ENCODE measurements around the gene OPCML. TPM values are rescaled to one million over a fixed set of nuclear protein-coding genes. Genes with fewer than 3 reads are reported as not detected.

Gene OPCML
- total RNA-seq, 1 experiment from 2014 or later = not detected

DNA sequence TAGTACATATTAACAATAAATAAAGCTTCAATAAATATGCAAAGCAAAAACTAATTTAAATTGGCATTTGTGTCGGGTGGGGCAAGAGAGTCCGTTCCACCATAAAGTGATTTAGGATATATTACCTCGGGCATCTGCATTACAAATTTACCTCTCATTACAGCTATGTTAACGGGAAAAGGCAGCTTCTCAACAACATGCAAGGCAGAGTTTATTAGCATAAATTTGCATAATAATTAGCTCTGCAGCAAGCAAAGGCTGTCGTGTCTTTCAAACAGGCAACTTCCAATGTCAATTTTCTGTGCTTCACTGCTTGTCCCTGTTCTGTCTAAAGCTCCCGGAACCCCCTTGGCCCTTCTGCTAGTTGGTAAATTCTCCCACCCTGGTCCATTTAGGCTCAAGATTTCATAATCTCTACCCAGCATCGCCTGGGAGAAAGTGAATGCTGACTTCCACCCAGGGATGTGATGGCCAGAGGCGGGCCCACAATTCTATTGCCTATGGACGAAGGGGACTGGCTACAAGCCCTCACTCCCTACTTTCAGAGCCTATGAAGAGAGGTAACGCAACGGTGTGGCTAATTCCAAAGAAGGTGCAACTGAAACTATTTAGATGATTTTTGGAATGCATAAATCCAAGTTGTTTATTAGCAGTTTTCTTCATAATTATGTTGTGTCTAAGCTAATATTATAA is 462.1 kb downstream of the OPCML start:
- DNase-seq = no peak
- H3K9me2 ChIP-seq (ENCODE audit: insufficient read depth) = no peaks in the 10 kb centered on the region
- H3K79me2 ChIP-seq (ENCODE audit: low read depth) = no peaks in the 10 kb centered on the region
- H3K27me3 ChIP-seq (ENCODE audit: insufficient read depth, low read depth) = peaks cover 26% of the 10 kb centered on the region
- no peaks in the 10 kb centered on the region for H3K4me1 ChIP-seq (replicated peaks; ENCODE audit: insufficient read depth)
- H3K36me3 ChIP-seq (ENCODE audit: low read depth) = no peaks in the 10 kb centered on the region
- H3F3A ChIP-seq (ENCODE audit: insufficient read depth, low read depth) = no peaks in the 10 kb centered on the region
- H3K4me2 ChIP-seq = no peak overlapping the region
- no peaks in the 10 kb centered on the region for H3K9me3 ChIP-seq (ENCODE audit: insufficient read depth, low read depth)
- no peak overlapping the region for H3K4me3 ChIP-seq
- no TSS peak for BruUV-seq (replicated peaks)
- H2AFZ ChIP-seq = no peak overlapping the region
- POLR2A ChIA-PET (ENCODE audit: unreplicated experiment) = no interaction called here
- CTCF ChIA-PET = no interaction called here
- no peaks in the 10 kb centered on the region for H4K20me1 ChIP-seq (ENCODE audit: insufficient read depth)
- no peak overlapping the region for H3K27ac ChIP-seq
- intact Hi-C loops (cut with micrococcal nuclease; ENCODE audit: unreplicated experiment) = no loop called here
- TF ChIP-seq, protein P1, sequence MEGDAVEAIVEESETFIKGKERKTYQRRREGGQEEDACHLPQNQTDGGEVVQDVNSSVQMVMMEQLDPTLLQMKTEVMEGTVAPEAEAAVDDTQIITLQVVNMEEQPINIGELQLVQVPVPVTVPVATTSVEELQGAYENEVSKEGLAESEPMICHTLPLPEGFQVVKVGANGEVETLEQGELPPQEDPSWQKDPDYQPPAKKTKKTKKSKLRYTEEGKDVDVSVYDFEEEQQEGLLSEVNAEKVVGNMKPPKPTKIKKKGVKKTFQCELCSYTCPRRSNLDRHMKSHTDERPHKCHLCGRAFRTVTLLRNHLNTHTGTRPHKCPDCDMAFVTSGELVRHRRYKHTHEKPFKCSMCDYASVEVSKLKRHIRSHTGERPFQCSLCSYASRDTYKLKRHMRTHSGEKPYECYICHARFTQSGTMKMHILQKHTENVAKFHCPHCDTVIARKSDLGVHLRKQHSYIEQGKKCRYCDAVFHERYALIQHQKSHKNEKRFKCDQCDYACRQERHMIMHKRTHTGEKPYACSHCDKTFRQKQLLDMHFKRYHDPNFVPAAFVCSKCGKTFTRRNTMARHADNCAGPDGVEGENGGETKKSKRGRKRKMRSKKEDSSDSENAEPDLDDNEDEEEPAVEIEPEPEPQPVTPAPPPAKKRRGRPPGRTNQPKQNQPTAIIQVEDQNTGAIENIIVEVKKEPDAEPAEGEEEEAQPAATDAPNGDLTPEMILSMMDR (conservative IDR thresholded peaks at IDR 0.05) = no peak
- no peak for TF ChIP-seq EZH2 (IDR thresholded peaks at IDR 0.05; ENCODE audit: low read depth)

GRCh38 chr11:133065847-133066485 is 466.3 kb downstream of the OPCML start:
- Histone ChIP-seq H3K4me3 (no peak overlapping the region), H2AFZ (no peak overlapping the region), H3K4me2 (no peak overlapping the region), H3K36me3 (ENCODE audit: low read depth) (no peaks in the 10 kb centered on the region), H3K9me2 (ENCODE audit: insufficient read depth) (no peaks in the 10 kb centered on the region), H3K27ac (no peak overlapping the region), H4K20me1 (ENCODE audit: insufficient read depth) (no peaks in the 10 kb centered on the region), H3K4me1 (replicated peaks; ENCODE audit: insufficient read depth) (no peaks in the 10 kb centered on the region), H3K79me2 (ENCODE audit: low read depth) (no peaks in the 10 kb centered on the region), H3K27me3 (ENCODE audit: insufficient read depth, low read depth) (peaks cover 55% of the 10 kb centered on the region), H3F3A (ENCODE audit: insufficient read depth, low read depth) (no peaks in the 10 kb centered on the region), H3K9me3 (ENCODE audit: insufficient read depth, low read depth) (no peaks in the 10 kb centered on the region)
- ChIA-PET CTCF (no interaction called here), POLR2A (ENCODE audit: unreplicated experiment) (no interaction called here)
- no peak for DNase-seq
- BruUV-seq (replicated peaks) = no TSS peak
- no peak for TF ChIP-seq EZH2 (IDR thresholded peaks at IDR 0.05; ENCODE audit: low read depth)
- TF ChIP-seq, protein P1 (conservative IDR thresholded peaks at IDR 0.05) = no peak
- intact Hi-C loops (cut with micrococcal nuclease; ENCODE audit: unreplicated experiment) = no loop called here

GRCh38 chr11:133064961-133065360 is 467.3 kb downstream of the OPCML start:
- H3K4me1 ChIP-seq (replicated peaks; ENCODE audit: insufficient read depth) = no peaks in the 10 kb centered on the region
- DNase-seq = no peak
- no peak overlapping the region for H3K27ac ChIP-seq
- POLR2A ChIA-PET (ENCODE audit: unreplicated experiment) = no interaction called here
- no peaks in the 10 kb centered on the region for H3K36me3 ChIP-seq (ENCODE audit: low read depth)
- no TSS peak for BruUV-seq (replicated peaks)
- H4K20me1 ChIP-seq (ENCODE audit: insufficient read depth) = no peaks in the 10 kb centered on the region
- H3K27me3 ChIP-seq (ENCODE audit: insufficient read depth, low read depth) = peaks cover 60% of the 10 kb centered on the region
- no peaks in the 10 kb centered on the region for H3K9me3 ChIP-seq (ENCODE audit: insufficient read depth, low read depth)
- CTCF ChIA-PET = no interaction called here
- no peak overlapping the region for H3K4me2 ChIP-seq
- H3K4me3 ChIP-seq = no peak overlapping the region
- no peak overlapping the region for H2AFZ ChIP-seq
- no peak for TF ChIP-seq EZH2 (IDR thresholded peaks at IDR 0.05; ENCODE audit: low read depth)
- TF ChIP-seq, protein P1 (conservative IDR thresholded peaks at IDR 0.05) = no peak
- H3K79me2 ChIP-seq (ENCODE audit: low read depth) = no peaks in the 10 kb centered on the region
- H3F3A ChIP-seq (ENCODE audit: insufficient read depth, low read depth) = no peaks in the 10 kb centered on the region
- intact Hi-C loops (cut with micrococcal nuclease; ENCODE audit: unreplicated experiment) = no loop called here
- H3K9me2 ChIP-seq (ENCODE audit: insufficient read depth) = no peaks in the 10 kb centered on the region

Measured in PC-9 (cell line).